Activated CD4-positive, alpha-beta T cell treated with anti-CD3 and anti-CD28 coated beads for 24 hours (primary cell): ENCODE measurements around the gene WDR45B.
A peak's percentile ranks its signal among the peaks of the same experiment; 100 is the strongest.

Experiments used
- DNase-seq, 2 donors: peaks; one replicate each; pipeline ENCODE4 v3.0.0-alpha.2; 2020; ENCODE audit warnings: low read depth in 2 of 2

Gene WDR45B

GRCh38 chr17:82648165-82648668 lies at the start of gene WDR45B:
WDR45B (minus strand) TSS chr17:82648444; CDS start chr17:82648340, 104 bp downstream.
- peak; percentile 79 to 89 for DNase-seq

DNA sequence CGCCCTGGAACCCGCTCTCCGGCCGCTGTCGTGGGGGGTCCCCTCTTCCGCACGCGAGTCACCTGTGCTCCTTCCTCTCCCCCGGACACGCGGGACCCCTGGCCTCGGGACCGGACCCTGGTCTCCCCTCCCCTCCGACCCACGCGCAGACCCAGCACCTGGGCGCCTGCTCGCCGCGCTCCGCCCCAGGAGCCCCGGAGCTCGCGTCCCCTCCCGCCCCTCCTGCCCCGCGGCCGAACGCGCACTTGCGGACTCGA lies 49.5 kb upstream of the WDR45B start:
- DNase-seq: no peak

DNA sequence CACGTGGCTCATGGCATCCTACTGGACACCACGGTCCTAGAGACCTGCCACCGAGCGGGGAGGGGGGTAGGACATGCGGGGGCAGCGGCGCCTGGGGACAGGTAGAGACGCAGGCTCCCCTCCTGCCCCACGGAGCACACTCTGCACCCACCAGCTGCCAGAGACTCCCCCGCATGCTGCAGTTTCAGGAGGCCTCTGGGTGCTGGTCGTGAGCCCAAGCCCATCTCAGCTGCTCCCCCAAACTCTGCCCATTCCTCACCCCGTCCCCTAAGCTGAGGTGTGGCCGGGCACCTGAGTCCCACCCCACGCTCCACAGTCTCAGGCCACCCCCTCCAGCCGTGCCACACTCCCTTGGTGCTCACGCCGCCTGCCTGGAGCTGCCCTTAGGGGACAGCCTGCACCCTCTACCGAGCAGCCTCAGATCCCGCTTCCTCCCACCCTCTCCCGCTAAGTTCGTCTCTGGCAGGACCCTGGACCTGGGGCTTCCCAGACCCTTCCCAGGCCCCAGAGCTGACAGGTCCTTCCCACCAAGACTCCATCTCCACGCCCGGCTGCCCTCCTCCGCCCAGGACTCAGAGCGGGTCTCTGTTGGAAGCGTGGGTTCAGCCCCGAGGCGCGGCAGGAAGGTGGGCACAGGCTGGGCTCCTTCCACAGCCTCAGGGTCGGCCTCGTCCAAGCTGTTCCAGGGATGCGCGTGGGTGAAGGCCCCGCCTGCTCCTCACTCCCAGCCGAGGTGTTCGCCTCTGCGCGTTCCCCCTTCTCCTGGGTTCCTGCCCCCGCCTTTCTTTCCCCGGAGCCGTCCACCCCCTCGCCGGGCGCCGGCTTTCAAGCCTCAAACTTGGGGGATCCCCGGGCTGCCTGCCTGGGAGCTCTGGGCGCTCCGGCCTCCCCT lies 48.9 kb upstream of the WDR45B start:
- DNase-seq: no peak

DNA sequence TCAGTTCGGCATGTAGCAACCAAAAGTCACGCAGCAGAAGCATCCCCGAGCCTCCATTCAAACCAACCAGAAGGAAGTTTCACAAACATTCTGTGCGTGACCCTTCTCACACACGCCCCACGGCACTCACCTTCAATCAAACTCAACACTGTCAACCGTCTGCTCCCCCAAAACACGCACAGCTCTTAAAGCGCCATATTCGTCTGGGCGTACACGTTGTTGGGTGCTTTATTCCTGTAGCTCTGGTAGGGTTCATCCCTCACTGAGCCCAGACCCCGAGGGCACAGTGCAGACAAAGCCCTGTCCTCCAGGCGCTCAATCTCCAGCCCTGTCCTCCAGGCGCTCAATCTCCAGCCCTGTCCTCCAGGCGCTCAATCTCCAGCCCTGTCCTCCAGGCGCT lies 48.0 kb upstream of the WDR45B start:
- DNase-seq: no peak

GRCh38 chr17:82694647-82695046 lies 46.4 kb upstream of the WDR45B start:
- no peak for DNase-seq

GRCh38 chr17:82693168-82693867 lies 45.1 kb upstream of the WDR45B start:
- no peak for DNase-seq

DNA sequence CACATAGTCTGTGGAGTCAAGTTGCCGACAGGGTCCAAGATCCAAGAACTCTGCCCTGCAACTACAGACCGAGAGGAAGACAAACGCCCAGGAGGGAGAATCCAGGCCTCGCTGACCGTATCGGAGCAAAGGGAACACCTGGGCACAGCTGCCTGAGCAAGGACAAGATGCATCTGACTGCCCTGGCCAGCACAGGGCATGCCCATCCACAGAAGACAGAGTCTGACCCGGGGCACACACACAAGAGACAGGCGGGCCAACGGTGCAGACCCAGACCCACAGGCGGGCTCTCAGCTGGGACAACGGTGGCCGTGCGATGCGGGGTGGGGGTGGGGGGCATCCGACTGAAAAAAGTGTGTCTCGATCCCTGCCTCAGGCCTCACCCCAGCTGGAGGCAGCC lies 44.0 kb upstream of the WDR45B start:
- no peak for DNase-seq

DNA sequence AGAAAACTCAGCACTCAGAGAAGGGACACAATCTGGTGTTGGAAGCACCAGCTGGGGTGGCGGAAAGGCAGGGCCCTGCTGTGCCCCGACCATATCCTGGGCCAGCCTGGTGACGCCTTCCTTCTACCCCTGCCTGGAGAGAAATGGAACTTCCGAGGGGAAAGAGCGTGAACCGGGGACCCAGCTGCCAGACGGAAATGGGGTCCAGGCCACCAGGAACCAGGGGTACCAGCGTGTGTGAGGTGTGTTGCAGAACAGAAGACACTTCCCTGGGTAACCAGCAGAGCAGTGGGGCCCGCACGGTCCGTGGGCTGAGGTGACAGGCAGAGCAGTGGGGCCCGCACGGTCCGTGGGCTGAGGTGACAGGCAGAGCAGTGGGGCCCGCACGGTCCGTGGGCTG lies 43.5 kb upstream of the WDR45B start:
- DNase-seq: no peak

- DNase-seq: no peak
Measured at GRCh38 chr17:82690786-82691489, 42.7 kb upstream of the WDR45B start.

GRCh38 chr17:82689077-82689476 lies 40.8 kb upstream of the WDR45B start:
- no peak for DNase-seq

DNA sequence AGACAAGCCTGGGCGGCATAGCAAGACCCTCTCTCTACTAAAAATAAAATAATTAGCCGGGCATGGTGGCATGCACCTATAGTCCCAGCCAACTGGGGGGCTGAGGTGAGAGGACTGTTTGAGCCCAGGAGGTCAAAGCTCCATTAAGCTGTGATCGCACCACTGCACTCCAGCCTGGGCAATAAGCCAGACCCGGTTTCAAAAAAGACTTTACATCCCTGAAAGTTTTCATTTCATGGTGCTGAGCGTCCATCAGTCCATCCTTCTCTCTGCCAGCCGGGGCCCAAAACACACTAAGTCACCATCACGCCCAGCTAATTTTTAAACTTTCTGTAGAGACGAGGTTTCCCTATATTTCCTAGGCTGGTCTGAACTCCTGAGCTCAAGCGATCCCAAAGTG lies 39.6 kb upstream of the WDR45B start:
- DNase-seq: no peak

DNA sequence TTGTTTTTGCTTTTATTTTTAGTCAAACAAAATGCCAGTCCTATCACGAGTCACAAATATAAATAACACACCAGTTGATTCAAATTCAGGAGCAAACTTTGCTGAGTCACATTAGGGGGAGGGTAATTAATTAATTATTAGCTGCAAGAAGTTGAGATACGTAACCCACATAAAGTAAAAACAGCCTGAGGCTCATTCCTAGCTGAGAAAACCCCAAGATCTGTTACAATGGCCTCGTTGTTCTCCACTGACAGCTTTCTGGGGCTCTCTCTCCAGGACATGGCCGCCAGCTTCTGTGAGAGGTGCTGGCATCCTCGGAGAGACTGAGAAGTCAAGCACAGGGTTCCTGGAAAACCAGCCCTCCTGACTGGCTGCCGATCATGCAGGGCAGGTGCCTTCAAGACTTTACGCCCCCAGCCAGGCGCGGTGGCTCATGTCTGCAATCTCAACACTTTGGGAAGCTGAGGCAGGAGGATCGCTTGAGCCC lies 39.2 kb upstream of the WDR45B start:
- no peak for DNase-seq

GRCh38 chr17:82686366-82687324 lies 38.4 kb upstream of the WDR45B start:
- DNase-seq: no peak

- no peak for DNase-seq
Measured at GRCh38 chr17:82685291-82685690, 37.0 kb upstream of the WDR45B start.

DNA sequence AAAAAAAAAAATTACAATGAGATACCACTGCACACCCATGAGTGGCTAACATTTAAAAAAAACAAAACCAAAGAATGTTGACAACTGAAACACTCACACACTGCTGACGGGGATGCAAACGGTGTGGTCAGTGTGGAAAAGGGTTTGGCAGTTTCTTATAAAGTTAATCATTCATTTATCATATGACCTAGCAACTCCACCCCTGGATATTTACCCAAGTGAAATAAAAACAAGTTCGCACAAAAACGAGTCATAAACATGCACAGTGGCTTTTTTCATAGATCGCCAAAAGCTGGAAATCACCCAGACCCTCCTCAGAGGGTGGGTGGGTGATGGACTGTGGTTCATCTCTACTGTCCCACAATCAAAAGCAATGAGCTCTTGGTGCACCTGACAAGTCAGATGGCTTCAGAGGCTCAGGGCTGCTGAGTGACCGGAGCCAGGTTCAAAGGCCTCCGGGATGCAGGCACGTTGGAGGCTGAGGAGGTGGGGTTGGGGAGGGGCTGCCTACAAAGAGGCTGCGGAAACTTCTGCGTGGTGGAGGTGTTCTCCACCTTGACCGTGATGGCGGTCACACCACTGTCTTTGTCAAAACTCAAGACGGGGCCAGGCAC lies 36.1 kb upstream of the WDR45B start:
- no peak for DNase-seq

DNA sequence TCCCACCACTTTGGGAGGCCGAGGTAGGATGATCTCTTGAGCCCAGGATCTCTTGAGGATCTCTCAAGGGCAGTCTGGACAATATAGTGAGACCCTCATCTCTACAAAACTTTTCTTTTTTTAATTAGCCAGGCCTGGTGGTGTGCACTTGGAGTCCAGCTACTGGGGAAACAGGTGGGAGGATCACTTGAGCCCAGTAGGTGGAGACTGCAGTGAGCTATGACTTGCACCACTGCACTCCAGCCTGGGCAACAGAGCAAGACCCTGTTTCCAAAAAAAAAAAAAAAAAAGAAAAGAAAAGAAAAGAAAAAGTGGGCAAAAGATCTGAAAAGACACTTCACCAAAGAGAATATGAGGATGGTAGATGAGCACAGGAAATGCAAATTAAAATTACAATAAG lies 35.3 kb upstream of the WDR45B start:
- DNase-seq: no peak

DNA sequence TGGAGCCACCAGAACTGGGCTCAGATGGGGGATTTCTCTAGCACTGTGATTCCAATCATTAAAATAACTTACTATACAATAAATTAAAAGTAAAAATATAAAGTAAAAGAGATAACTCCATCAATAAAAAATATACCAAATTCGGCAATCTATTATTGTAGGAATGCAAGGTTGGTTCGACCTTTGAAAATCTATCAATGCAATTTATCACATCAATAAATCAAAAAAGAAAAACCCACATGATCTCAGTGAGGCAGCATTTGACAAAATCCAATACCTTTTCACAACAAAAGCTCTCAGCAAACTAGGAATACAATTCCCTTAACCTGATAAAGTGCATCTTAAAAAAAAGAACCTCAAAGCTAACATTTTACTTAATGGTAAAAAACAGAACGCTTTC lies 33.3 kb upstream of the WDR45B start:
- no peak for DNase-seq

- no peak for DNase-seq
Measured at GRCh38 chr17:82679586-82680465, 31.6 kb upstream of the WDR45B start.

DNA sequence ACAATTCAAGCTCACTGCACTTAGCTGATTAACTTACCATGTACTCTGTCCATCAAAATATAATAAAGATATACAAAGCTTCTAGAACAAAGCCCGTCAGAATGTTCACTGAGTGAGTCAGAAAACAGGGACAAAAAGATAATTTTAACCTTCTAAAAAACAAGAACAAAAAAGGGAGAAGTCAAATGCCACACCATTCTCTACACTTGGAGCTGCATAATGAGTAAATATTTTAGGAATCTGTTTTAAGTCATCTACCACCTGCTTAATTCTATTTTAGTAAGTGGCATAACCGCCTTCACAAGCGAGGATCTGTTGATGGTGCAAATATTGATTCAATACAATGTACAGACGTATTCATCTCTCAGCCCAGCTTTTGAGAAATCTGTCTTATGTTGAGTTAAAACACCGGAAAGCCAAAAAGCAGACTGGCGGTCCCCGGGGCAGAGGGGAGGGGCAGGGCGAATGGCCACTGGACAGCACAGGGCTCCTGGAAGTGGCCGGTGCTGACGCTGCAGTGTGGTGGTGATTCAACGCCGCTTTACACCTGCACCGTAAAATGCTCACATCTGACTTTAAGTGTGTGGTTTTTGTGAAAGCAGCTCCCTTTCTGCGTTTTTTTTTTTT lies 30.1 kb upstream of the WDR45B start:
- no peak for DNase-seq
